Measurements from ENCODE around the gene TMEM147.
"Not testable (repeated sequence)": the region's sequence is repeated elsewhere in the genome, so short reads cannot be mapped to it uniquely, and the experiment has no call there.

TMEM147 gene

GRCh38 chr19:35565016-35565856 lies 19.8 kb downstream of the TMEM147 start:
- no peak for DNase-seq

GRCh38 chr19:35566738-35567137 lies 21.3 kb downstream of the TMEM147 start:
- DNase-seq = no peak

GRCh38 chr19:35569281-35569781 lies 23.9 kb downstream of the TMEM147 start:
- DNase-seq = no peak

GRCh38 chr19:35571406-35571965 lies 26.1 kb downstream of the TMEM147 start:
- DNase-seq = no peak

GRCh38 chr19:35577918-35578317 lies 32.5 kb downstream of the TMEM147 start:
- DNase-seq = no peak

- no peak for DNase-seq
Measured at GRCh38 chr19:35578707-35579106, 33.3 kb downstream of the TMEM147 start.

GRCh38 chr19:35582760-35583159 lies 37.3 kb downstream of the TMEM147 start:
- no peak for DNase-seq

GRCh38 chr19:35585848-35586247 lies 40.4 kb downstream of the TMEM147 start, which contains the start of gene PMIS2:
PMIS2 (plus strand) TSS chr19:35586173; CDS start chr19:35586260, 87 bp downstream.
- DNase-seq = no peak

- no peak for DNase-seq
Measured at GRCh38 chr19:35587321-35587720, 41.9 kb downstream of the TMEM147 start.

GRCh38 chr19:35590875-35591274 lies 45.4 kb downstream of the TMEM147 start:
- no peak for DNase-seq

- DNase-seq = peak; percentile 41
Measured at GRCh38 chr19:35592226-35592625, 46.8 kb downstream of the TMEM147 start.

- DNase-seq = not testable (repeated sequence)
Measured at GRCh38 chr19:35595026-35595425, 49.6 kb downstream of the TMEM147 start.

- no peak for DNase-seq
Measured at GRCh38 chr19:35595928-35596327, 50.5 kb downstream of the TMEM147 start.

- no peak for DNase-seq
Measured at GRCh38 chr19:35596366-35596999, 51.1 kb downstream of the TMEM147 start.
